GM23338 (cell line): ENCODE data around the gene RSRC1. TPM values are rescaled to one million over a fixed set of nuclear protein-coding genes. Genes with fewer than 3 reads are reported as not detected.
A peak's percentile ranks its signal among the peaks of the same experiment; 100 is the strongest.

ENCODE experiments used
- ATAC-seq: fragments of 200-7000 bp; cut with Tn5 transposase; 3 replicates; pipeline ENCODE4 v1.9.1; 2020
- DNase-seq: peaks from one replicate; pipeline ENCODE4 v3.0.0-alpha.2; 2015; ENCODE audit warnings: low spot score
- H2AFZ ChIP-seq: fragments of 200-600 bp; sonication (generic); 2 replicates; pipeline ENCODE4 v1.8.0; 2016; ENCODE audit warnings: antibody characterized with exemption, mild to moderate bottlenecking, moderate library complexity
- H3F3A ChIP-seq: fragments of 200-600 bp; sonication (generic); replicated peaks from 2 replicates; pipeline ENCODE4 v1.8.0; 2017; ENCODE audit warnings: antibody characterized with exemption, mixed run types, low read depth
- H3K27ac ChIP-seq: fragments of 200-600 bp; sonication (generic); 2 replicates; pipeline ENCODE4 v1.6.1; 2016; ENCODE audit warnings: low read depth
- H3K27me3 ChIP-seq: fragments of 200-600 bp; sonication (generic); 2 replicates; pipeline ENCODE4 v1.8.0; 2016; ENCODE audit warnings: mild to moderate bottlenecking, mixed run types, moderate library complexity; ENCODE audit not compliant: insufficient read depth
- H3K36me3 ChIP-seq: fragments of 200-600 bp; sonication (generic); 2 replicates; pipeline ENCODE4 v1.8.0; 2016; ENCODE audit warnings: mild to moderate bottlenecking; ENCODE audit not compliant: insufficient read depth
- H3K4me1 ChIP-seq: fragments of 200-600 bp; sonication (generic); 2 replicates; pipeline ENCODE4 v1.8.0; 2016; ENCODE audit warnings: mild to moderate bottlenecking, moderate library complexity; ENCODE audit not compliant: insufficient read depth
- H3K4me2 ChIP-seq: fragments of 200-600 bp; sonication (generic); 2 replicates; pipeline ENCODE4 v1.7.1; 2017; ENCODE audit warnings: mixed run types
- H3K4me3 ChIP-seq: fragments of 200-600 bp; sonication (generic); 2 replicates; pipeline ENCODE4 v1.6.1; 2016; ENCODE audit warnings: mixed run types
- H3K79me2 ChIP-seq: fragments of 200-600 bp; sonication (generic); replicated peaks from 2 replicates; pipeline ENCODE4 v1.8.0; 2017; ENCODE audit warnings: mild to moderate bottlenecking; ENCODE audit not compliant: insufficient read depth
- H3K9me2 ChIP-seq: fragments of 200-600 bp; sonication (generic); 2 replicates; pipeline ENCODE4 v1.8.0; 2017; ENCODE audit not compliant: insufficient read depth
- H4K20me1 ChIP-seq: fragments of 200-600 bp; sonication (generic); replicated peaks from 2 replicates; pipeline ENCODE4 v1.8.0; 2017; ENCODE audit warnings: mild to moderate bottlenecking; ENCODE audit not compliant: insufficient read depth
- H3K27ac Mint-ChIP-seq: 2 replicates; pipeline ENCODE4 v1.8.0; 2020; ENCODE audit warnings: inconsistent platforms, mild to moderate bottlenecking, moderate library complexity, mixed read lengths
- H3K27me3 Mint-ChIP-seq: 3 replicates; pipeline ENCODE4 v1.8.0; 2022; ENCODE audit warnings: low read depth, mild to moderate bottlenecking, moderate library complexity, mixed read lengths, inconsistent platforms; ENCODE audit not compliant: insufficient read depth, poor library complexity
- H3K36me3 Mint-ChIP-seq: 3 replicates; pipeline ENCODE4 v1.8.0; 2021; ENCODE audit warnings: low read depth, mild to moderate bottlenecking, inconsistent platforms, moderate library complexity, mixed read lengths
- H3K4me1 Mint-ChIP-seq: 3 replicates; pipeline ENCODE4 v1.8.0; 2020; ENCODE audit warnings: mild to moderate bottlenecking, inconsistent platforms, mixed read lengths
- H3K4me3 Mint-ChIP-seq: 3 replicates; pipeline ENCODE4 v1.8.0; 2021; ENCODE audit warnings: moderate library complexity, mild to moderate bottlenecking, inconsistent platforms, mixed read lengths
- H3K9me3 Mint-ChIP-seq: 3 replicates; pipeline ENCODE4 v1.8.0; 2020; ENCODE audit warnings: moderate library complexity, mild to moderate bottlenecking, inconsistent platforms, mixed read lengths
- CREB1 ChIP-seq: fragments of 250-450 bp; sonication (Bioruptor Pico); IDR thresholded peaks from 2 replicates; pipeline ENCODE4 v1.5.0; 2020; ENCODE audit warnings: low read depth, mild to moderate bottlenecking, moderate library complexity
- CTCF ChIP-seq, 2 experiments: fragments of 200-600 bp in 1 of 2; sonication (generic) in 1 of 2; conservative IDR thresholded peaks; 2 replicates each; pipeline versions ENCODE4 v1.5.1 to v1.6.1; 2016 to 2017; ENCODE audit warnings: antibody characterized with exemption in 2 of 2, low read depth in 2 of 2, mild to moderate bottlenecking in 2 of 2, moderate library complexity in 1 of 2
- ETS1 ChIP-seq: IDR thresholded peaks from 2 replicates; pipeline ENCODE4 v1.6.1; 2016; ENCODE audit warnings: antibody characterized with exemption
- EZH2 ChIP-seq: fragments of 200-600 bp; sonication (generic); IDR thresholded peaks from one replicate; pipeline ENCODE4 v1.8.0; 2017; ENCODE audit warnings: antibody characterized with exemption, mild to moderate bottlenecking, low read depth; ENCODE audit not compliant: unreplicated experiment
- EZH2phosphoT487 ChIP-seq: fragments of 200-600 bp; sonication (generic); IDR thresholded peaks from one replicate; pipeline ENCODE4 v1.8.1; 2018; ENCODE audit warnings: antibody characterized with exemption; ENCODE audit not compliant: unreplicated experiment
- JUNB ChIP-seq: IDR thresholded peaks from one replicate; pipeline ENCODE4 v1.6.1; 2016; ENCODE audit warnings: antibody characterized with exemption; ENCODE audit not compliant: unreplicated experiment
- NANOG ChIP-seq: IDR thresholded peaks from 2 replicates; pipeline ENCODE4 v1.6.1; 2016; ENCODE audit warnings: antibody characterized with exemption, borderline replicate concordance
- POLR2AphosphoS5 ChIP-seq: IDR thresholded peaks from 2 replicates; pipeline ENCODE4 v1.6.1; 2016; ENCODE audit warnings: antibody characterized with exemption, low read depth
- STAT1 ChIP-seq: IDR thresholded peaks from one replicate; pipeline ENCODE4 v1.6.1; 2016; ENCODE audit warnings: antibody characterized with exemption; ENCODE audit not compliant: unreplicated experiment
- ZNF114 ChIP-seq: fragments of 250-450 bp; sonication (Bioruptor Pico); IDR thresholded peaks from 2 replicates; pipeline ENCODE4 v1.5.0; 2020; ENCODE audit warnings: mild to moderate bottlenecking, moderate library complexity
- ZNF331 ChIP-seq: fragments of 250-450 bp; sonication (Bioruptor Pico); IDR thresholded peaks from 2 replicates; pipeline ENCODE4 v1.5.0; 2020; ENCODE audit warnings: low read depth, mild to moderate bottlenecking, moderate library complexity
- polyA plus RNA-seq: library from polyadenylated mRNA; unstranded; fragments of >200 nt; fragmentation: Nextera tagmentation; extraction: Ambion mirVana; gene quantifications from 2 replicates; pipeline ENCODE4 v1.2.1, GENCODE V29; 2016
- total RNA-seq: library from RNA; depleted of rRNA; stranded (reverse); fragments of >200 nt; shearing (Covaris generic); gene quantifications from 2 replicates; pipeline ENCODE4 v1.2.3, GENCODE V29; 2014
- TF ChIP-seq, protein P1 (sequence below): IDR thresholded peaks from one replicate; pipeline ENCODE4 v1.6.1; 2018; ENCODE audit warnings: antibody characterized with exemption; ENCODE audit not compliant: unreplicated experiment
- TF ChIP-seq, protein P2 (sequence below): fragments of 250-450 bp; sonication (Bioruptor Pico); IDR thresholded peaks from 2 replicates; pipeline ENCODE4 v1.5.0; 2020; ENCODE audit warnings: mild to moderate bottlenecking, moderate library complexity

Gene RSRC1
- total and polyA plus RNA-seq, 2 experiments from 2014 or later: 32.5 to 76.8 TPM

- Mint-ChIP-seq H3K36me3 (no peaks in the 10 kb centered on the region; the same call in 2 of the 3 replicates), H3K9me3 (peaks cover 9% of the 10 kb centered on the region; the same call in 2 of the 3 replicates), H3K27ac (no peak overlapping the region), H3K4me1 (peaks cover 16% of the 10 kb centered on the region; the same call in 2 of the 3 replicates), H3K27me3 (peaks cover 25% of the 10 kb centered on the region), H3K4me3 (peak overlapping the region; percentile 19; the same call in 1 of the 3 replicates)
- Histone ChIP-seq H3K4me2 (no peak overlapping the region), H3K27ac (no peak overlapping the region), H3K9me2 (no peaks in the 10 kb centered on the region), H3K4me3 (no peak overlapping the region), H2AFZ (no peak overlapping the region), H3K36me3 (no peaks in the 10 kb centered on the region), H3K27me3 (peaks cover 14% of the 10 kb centered on the region), H3K79me2 (peaks cover 13% of the 10 kb centered on the region; the same call in 1 of the 2 replicates), H3F3A (no peaks in the 10 kb centered on the region), H4K20me1 (no peaks in the 10 kb centered on the region; the same call in 1 of the 2 replicates), H3K4me1 (peaks cover 20% of the 10 kb centered on the region)
- TF ChIP-seq EZH2 (no peak), ETS1 (no peak), EZH2phosphoT487 (no peak), POLR2AphosphoS5 (no peak), STAT1 (no peak), JUNB (no peak), CTCF (conservative IDR thresholded peaks at IDR 0.05; ENCODE audit: low read depth in 2 of 2) (no peak), NANOG (no peak), ZNF114 (CRISPR knock-in tag) (no peak), ZNF331 (CRISPR knock-in tag) (no peak), CREB1 (CRISPR knock-in tag) (no peak)
- TF ChIP-seq, protein P1, sequence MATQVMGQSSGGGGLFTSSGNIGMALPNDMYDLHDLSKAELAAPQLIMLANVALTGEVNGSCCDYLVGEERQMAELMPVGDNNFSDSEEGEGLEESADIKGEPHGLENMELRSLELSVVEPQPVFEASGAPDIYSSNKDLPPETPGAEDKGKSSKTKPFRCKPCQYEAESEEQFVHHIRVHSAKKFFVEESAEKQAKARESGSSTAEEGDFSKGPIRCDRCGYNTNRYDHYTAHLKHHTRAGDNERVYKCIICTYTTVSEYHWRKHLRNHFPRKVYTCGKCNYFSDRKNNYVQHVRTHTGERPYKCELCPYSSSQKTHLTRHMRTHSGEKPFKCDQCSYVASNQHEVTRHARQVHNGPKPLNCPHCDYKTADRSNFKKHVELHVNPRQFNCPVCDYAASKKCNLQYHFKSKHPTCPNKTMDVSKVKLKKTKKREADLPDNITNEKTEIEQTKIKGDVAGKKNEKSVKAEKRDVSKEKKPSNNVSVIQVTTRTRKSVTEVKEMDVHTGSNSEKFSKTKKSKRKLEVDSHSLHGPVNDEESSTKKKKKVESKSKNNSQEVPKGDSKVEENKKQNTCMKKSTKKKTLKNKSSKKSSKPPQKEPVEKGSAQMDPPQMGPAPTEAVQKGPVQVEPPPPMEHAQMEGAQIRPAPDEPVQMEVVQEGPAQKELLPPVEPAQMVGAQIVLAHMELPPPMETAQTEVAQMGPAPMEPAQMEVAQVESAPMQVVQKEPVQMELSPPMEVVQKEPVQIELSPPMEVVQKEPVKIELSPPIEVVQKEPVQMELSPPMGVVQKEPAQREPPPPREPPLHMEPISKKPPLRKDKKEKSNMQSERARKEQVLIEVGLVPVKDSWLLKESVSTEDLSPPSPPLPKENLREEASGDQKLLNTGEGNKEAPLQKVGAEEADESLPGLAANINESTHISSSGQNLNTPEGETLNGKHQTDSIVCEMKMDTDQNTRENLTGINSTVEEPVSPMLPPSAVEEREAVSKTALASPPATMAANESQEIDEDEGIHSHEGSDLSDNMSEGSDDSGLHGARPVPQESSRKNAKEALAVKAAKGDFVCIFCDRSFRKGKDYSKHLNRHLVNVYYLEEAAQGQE: no peak
- TF ChIP-seq, protein P2, sequence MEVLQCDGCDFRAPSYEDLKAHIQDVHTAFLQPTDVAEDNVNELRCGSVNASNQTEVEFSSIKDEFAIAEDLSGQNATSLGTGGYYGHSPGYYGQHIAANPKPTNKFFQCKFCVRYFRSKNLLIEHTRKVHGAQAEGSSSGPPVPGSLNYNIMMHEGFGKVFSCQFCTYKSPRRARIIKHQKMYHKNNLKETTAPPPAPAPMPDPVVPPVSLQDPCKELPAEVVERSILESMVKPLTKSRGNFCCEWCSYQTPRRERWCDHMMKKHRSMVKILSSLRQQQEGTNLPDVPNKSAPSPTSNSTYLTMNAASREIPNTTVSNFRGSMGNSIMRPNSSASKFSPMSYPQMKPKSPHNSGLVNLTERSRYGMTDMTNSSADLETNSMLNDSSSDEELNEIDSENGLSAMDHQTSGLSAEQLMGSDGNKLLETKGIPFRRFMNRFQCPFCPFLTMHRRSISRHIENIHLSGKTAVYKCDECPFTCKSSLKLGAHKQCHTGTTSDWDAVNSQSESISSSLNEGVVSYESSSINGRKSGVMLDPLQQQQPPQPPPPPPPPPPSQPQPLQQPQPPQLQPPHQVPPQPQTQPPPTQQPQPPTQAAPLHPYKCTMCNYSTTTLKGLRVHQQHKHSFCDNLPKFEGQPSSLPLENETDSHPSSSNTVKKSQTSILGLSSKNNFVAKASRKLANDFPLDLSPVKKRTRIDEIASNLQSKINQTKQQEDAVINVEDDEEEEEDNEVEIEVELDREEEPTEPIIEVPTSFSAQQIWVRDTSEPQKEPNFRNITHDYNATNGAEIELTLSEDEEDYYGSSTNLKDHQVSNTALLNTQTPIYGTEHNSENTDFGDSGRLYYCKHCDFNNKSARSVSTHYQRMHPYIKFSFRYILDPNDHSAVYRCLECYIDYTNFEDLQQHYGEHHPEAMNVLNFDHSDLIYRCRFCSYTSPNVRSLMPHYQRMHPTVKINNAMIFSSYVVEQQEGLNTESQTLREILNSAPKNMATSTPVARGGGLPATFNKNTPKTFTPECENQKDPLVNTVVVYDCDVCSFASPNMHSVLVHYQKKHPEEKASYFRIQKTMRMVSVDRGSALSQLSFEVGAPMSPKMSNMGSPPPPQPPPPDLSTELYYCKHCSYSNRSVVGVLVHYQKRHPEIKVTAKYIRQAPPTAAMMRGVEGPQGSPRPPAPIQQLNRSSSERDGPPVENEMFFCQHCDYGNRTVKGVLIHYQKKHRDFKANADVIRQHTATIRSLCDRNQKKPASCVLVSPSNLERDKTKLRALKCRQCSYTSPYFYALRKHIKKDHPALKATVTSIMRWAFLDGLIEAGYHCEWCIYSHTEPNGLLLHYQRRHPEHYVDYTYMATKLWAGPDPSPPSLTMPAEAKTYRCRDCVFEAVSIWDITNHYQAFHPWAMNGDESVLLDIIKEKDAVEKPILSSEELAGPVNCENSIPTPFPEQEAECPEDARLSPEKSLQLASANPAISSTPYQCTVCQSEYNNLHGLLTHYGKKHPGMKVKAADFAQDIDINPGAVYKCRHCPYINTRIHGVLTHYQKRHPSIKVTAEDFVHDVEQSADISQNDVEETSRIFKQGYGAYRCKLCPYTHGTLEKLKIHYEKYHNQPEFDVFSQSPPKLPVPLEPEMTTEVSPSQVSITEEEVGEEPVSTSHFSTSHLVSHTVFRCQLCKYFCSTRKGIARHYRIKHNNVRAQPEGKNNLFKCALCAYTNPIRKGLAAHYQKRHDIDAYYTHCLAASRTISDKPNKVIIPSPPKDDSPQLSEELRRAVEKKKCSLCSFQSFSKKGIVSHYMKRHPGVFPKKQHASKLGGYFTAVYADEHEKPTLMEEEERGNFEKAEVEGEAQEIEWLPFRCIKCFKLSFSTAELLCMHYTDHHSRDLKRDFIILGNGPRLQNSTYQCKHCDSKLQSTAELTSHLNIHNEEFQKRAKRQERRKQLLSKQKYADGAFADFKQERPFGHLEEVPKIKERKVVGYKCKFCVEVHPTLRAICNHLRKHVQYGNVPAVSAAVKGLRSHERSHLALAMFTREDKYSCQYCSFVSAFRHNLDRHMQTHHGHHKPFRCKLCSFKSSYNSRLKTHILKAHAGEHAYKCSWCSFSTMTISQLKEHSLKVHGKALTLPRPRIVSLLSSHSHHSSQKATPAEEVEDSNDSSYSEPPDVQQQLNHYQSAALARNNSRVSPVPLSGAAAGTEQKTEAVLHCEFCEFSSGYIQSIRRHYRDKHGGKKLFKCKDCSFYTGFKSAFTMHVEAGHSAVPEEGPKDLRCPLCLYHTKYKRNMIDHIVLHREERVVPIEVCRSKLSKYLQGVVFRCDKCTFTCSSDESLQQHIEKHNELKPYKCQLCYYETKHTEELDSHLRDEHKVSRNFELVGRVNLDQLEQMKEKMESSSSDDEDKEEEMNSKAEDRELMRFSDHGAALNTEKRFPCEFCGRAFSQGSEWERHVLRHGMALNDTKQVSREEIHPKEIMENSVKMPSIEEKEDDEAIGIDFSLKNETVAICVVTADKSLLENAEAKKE: no peak
- no peak for ATAC-seq
- no peak for DNase-seq
Observed at GRCh38 chr3:158571969-158572765, 462.3 kb downstream of the RSRC1 start.
